Stimulated activated CD4-positive, alpha-beta T cell treated with anti-CD3 and anti-CD28 coated beads, Interleukin-2, amount 100 ng/mL, for 48 hours (primary cell): Measurements from ENCODE around the gene OR14I1.

ENCODE experiments used
- DNase-seq, 2 donors: peaks; one replicate each; pipeline ENCODE4 v3.0.0-alpha.2; 2020

OR14I1 gene

GRCh38 chr1:248702714-248703113 lies at the start of gene OR14I1:
TSS of gene OR14I1 (minus strand) at chr1:248702766.
- no peak for DNase-seq

DNA sequence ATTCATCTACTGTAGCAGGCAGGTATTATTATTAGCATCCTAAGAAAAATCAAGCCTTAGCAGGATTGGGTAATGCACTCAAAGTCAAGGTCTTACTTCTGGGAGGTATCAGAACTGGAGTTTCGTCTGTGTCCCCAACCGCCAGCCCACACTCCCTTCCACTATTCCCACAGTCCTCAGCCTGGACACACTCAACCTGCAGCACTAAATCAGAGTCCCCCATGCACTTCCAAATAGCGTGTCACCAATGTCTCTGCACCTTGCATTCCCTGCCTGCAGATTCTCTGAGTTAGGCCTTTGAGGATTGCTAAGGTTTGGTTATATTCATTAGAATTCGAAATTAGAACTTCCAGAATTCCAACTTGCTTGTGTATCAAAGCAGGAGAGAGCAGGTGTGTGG lies 49.1 kb upstream of the OR14I1 start:
- no peak for DNase-seq

DNA sequence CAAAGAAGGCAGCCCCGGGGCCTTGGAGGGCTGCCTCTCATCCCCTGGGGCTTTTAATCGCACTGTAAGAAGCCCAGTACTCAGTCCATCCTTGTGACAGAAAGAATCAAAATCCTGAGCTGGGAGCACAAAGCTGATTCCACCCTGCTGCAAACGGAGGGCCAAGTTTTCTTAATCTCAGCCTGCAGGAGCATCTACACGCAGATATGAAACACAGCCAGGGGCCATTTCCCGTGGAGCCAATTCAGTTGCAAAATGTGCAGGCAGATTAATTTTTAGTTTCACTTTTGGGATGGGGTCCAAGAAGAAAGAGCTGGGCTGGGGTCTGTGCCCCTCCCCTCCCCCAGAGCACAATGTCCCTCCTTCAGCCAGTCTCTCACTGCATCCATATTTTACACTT lies 48.6 kb upstream of the OR14I1 start:
- no peak for DNase-seq

DNA sequence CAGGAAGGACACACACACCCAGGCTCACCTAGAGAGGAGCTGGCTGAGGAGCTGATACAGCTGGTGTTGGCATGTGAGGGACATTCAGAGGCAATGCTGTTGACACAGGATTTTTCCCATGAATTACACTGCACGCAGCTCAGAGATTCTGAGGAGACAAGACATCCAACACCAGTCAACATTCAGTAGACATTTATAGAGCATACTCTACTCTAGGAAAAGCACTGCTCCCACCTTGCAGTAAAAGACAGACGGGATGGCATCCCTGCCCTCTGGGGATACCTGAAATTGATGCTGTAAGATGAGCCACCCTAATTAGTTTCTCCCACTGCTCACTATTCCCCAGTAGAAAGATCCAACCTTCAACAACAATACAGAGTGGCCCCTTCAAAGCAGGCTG lies 47.9 kb upstream of the OR14I1 start:
- DNase-seq: no peak

DNA sequence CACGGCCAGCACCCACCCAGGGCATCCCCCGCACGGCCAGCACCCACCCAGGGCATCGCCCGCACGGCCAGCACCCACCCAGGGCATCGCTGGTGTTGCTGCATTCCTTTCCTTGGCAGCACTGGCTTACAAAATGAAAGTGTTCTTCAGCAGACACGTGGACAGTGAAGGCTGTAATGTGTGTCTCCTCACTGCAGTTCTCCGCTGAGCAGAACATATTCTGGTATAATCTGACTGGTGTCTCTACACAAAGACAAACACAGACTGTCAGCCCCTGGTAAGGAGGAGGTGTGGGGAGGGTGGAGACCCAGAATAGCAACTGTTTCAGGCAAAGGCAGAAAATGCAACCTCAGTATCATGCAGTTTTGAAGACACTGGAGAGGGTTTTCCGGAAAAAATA lies 45.6 kb upstream of the OR14I1 start:
- DNase-seq: no peak

DNA sequence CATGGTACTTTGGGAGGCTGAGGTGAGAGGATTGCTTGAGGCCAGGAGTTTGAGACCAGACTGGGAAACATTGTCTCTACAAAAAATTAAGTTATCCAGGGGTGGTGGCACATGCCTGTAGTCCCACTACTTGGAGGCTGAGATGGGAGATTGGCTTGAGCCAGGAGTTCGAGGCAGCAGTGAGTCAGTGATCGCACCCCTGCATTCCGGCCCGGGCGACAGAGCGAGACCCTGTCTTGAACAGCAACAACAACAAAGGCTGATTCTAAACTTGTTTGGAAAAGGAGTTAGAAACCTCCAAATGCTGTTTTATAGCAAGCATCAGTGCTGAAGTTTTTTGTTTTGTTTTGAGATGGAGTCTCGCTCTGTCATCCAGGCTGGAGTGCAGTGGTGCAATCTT lies 38.3 kb upstream of the OR14I1 start:
- DNase-seq: no peak

DNA sequence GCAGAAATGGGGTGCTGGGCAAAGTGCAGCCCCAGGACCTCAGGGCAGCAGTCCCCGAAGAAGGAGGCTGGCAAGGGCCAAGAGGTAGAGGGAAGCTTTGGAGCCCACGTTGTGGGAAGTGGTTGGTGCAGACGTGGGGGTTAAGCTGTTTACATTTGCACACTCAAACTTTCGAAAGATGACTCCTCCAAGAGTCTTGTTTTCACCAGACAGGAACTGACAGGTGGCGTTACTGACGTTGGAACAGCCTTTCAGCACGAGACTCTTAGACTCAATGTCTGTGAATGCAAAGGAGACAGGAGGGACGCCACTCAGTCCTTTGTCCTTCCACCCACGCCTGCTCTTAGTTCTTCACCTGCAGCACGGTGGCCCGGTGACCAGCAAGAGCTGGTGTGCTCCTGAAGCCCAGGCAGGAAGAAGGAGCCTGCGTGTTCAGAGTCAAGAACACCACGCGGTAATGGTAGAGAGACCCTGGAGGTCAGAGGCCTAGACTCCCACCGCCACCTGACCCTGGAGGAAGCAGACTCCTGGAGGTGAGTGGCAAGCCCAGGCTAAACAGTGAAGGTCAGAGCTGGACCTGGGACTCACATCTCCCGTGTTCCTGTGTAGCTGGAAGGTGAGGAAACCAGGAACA lies 37.1 kb upstream of the OR14I1 start:
- DNase-seq: no peak

GRCh38 chr1:248737457-248737856 lies 34.9 kb upstream of the OR14I1 start:
- no peak for DNase-seq

DNA sequence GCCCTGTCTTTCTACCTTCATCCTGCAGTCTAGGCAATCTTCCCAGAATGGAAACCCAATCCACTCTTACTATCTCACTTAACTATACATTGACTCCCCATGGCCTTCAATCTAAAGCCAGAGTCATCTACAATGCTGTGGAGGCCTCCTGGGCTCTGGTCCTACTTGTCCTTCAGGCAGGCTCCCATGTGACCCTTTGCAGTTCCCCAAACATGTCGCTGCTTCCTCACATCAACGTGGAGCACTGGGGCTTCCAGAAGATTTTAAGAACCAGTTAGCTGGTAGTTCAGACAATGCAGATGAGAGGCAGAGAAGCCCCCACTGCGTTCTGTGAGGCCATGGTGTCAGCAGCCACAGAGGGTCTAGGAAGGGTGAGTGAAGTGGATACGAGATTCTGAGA lies 34.4 kb upstream of the OR14I1 start:
- no peak for DNase-seq

GRCh38 chr1:248733566-248733965 lies 31.0 kb upstream of the OR14I1 start:
- no peak for DNase-seq

- DNase-seq: no peak
Measured at GRCh38 chr1:248730507-248731335, 28.2 kb upstream of the OR14I1 start.

GRCh38 chr1:248714248-248714647 lies 11.7 kb upstream of the OR14I1 start:
- DNase-seq: no peak

DNA sequence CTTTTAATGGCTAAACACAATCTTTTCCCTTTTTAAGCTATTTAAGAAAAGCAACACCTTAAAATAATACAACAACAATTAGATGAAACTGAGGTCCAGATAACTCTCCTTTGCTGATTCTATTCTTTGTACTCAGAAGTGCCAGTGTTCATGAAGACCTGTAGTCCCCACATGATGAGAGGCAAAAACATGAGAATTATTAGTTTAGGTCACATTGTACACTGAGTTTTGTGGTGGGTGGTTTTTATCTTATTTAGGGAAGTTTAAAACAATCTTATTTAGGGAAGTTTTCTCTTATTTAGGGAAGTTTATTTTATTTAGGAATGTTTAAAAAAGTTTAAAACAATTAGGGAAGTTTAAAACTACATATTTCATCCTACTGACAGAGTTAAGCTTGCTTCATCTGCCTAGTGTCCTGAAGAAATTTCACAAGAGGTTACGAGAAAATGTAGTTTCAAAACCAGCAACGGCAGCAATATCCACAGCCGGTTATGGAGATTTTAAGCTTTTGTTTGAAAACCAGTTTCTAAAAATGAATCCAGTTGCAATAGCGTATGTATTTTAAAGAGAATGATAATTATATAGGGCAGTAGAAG lies 7.8 kb upstream of the OR14I1 start:
- no peak for DNase-seq

DNA sequence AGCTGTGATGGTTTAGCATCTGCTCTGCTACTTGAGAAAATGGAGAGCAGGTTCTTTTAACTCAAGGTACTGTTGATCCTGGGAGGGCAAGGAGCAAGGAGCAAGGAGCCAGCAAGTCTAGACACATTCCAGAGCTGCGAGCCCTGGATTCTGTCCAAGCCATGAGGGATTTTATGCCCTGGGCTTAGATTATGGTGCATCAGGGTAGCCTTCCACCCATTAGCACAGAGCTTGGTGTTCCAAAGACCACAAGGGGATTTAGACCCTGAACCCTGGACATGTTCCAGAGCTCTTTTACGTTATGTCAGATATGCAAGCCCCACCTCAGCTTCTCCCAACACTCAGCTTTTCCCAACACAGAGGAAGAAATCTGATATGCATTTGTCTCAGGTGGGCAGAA lies 2.0 kb upstream of the OR14I1 start:
- no peak for DNase-seq

DNA sequence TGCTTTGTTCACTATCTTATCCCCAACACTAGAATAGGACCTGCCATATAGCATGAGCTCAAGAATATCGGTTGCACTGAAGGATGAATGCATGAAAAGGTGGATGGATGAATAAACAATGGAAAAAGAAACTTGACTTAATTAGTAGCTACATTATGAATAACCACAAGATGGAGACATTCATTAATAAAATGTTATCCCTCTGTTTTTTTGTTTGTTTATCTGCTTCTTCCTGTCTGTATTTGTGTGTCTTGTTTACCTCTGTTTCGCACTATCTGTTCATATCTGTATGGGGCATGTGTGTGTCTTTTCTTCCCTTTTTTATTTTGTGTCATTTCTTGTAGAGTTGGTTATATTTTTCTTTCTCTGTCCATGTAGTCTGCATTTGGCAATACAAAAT lies 1.1 kb upstream of the OR14I1 start:
- DNase-seq: no peak

DNA sequence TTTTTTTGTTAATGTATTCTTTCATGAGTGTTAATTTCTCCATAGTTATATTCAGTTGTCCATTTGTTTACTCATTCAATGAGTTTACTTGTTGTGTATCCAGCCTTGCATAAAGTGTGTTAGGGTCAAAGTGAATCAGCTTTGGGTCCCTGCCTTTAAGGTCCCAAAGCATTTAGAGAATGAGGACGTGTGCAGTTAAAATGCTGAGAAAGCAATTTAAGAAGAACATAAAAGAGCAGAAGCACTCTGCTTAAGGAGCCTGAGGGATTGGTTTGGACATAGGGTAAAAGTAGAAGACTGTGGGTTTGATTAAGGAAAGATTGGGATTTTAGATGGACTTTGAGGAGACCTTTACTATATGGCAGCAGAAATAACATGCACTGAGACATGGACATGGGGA lies 3.5 kb downstream of the OR14I1 start:
- no peak for DNase-seq

- DNase-seq: no peak
Measured at GRCh38 chr1:248697907-248698306, 4.7 kb downstream of the OR14I1 start.

DNA sequence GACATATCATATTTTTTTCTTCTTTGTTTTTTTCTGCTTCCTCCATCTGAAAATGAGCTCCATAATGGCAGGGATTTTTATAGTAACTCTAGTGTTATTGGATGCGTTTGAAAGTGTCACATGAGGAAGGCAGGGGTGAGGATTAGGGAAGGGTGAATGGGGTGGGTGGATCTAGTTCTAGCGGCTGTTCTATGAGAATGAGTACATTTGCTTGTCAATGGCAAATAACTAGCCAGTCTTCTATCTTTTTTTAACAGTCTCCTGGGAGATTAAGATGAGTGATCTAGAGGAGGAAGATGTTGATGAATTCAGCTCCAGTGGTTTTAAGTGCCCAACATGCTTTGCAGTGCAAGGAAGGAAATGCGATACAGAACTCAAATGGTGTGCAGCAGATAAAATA lies 5.8 kb downstream of the OR14I1 start:
- DNase-seq: no peak

- DNase-seq: no peak
Measured at GRCh38 chr1:248696261-248696660, 6.3 kb downstream of the OR14I1 start.

GRCh38 chr1:248695451-248696132 lies 7.0 kb downstream of the OR14I1 start:
- no peak for DNase-seq

DNA sequence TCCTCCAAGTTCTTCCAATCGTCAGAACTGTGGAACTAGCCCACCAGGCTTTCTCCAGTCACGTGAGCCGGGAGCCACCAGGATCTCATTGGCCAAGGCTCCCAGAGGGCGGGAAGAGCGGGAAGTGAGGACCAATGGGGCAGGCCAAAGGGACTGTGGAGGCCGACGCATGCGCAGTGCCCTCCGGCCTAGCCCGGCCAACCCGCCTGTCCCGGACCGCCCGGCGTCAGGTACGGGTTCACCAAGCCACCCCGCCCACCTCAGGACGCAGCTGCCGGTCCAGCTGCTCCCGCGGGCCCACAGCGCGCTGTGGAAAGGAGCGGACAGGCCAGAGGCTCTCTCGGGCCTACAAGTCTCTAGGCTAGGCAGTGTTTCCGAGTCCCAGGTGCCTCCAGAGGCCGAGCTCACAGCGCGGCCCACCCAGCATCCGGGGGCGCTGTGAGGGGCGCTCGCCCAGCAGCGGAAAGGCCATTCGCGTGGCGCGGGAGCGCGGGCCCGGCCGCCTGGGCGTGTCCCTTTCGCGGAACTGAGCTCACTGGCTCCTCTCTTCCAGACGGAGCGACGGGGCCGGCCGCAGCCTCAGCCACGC lies 10.9 kb downstream of the OR14I1 start:
- no peak for DNase-seq

DNA sequence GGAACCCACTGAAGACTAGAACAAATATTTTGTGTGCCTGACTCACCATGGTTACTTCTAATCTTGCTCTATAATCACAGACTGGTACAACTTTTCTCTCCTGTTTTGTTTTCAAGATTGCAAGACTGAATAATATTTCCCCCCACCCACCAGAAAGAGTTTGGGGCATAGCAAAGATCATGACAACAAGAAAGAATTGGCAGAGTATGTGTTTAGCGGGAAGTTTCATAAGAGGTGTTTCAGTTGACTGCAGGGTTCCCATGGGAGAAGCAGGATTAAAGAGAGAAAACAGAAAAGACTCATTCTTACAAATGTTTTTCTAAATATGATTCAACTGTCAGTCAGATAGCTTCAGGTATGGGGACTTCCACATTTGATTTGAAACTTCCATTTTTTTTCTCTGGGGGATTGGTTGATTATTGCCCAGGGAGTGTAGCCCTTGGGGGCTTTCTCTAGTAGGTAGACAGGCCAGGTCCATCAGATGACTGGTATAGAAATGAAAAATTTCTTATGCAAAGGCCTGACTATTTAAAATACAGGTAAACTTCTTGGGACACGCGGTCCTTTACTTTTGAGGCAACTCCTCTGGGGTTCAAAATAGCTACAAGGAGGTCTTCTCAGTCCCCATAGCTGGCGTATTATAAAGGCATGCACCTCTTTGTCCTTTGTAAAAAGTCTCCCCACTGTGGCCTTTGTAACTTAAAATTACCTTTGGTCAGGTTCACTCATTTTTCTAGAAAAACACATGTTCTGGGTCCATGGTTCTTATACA lies 13.9 kb downstream of the OR14I1 start:
- DNase-seq: no peak

DNA sequence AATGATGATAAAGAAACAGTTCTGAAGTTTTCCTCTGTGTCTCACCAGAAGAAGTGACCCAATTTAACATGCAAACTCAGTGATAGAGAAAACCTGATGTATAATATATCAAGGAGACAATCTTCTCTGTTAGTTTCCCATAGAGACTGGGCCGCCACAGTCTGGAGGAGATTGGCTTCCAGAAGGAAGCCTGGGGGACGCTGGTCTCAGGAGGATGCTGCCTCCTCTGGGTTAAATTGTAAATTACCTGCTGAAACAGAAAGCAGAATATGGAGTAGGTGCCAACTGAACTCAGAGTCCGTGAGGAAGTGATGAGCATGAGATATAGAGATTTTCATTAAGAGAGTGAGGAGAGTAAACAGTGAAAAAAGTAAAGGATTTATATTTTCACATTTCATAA lies 15.8 kb downstream of the OR14I1 start:
- no peak for DNase-seq
